Measurements from ENCODE around the gene KANSL1.

Gene KANSL1

GRCh38 chr17:46136820-46137219, 56.4 kb downstream of the KANSL1 start:
- TF ChIP-seq ZFP3 (CRISPR knock-in tag; IDR thresholded peaks at IDR 0.05) (peak; percentile 39; the same call in 1 of the 2 replicates), OSR1 (CRISPR knock-in tag; IDR thresholded peaks at IDR 0.05) (no peak)
- ATAC-seq: peak; percentile 22; the same call in 2 of the 3 replicates

- TF ChIP-seq ZC3H10 (CRISPR knock-in tag; IDR thresholded peaks at IDR 0.05) (no peak), ESRRG (CRISPR knock-in tag; IDR thresholded peaks at IDR 0.05) (no peak), ZFP3 (CRISPR knock-in tag; IDR thresholded peaks at IDR 0.05) (no peak), BACH2 (CRISPR knock-in tag; IDR thresholded peaks at IDR 0.05; ENCODE audit: borderline replicate concordance) (no peak), CREB5 (CRISPR knock-in tag; IDR thresholded peaks at IDR 0.05; ENCODE audit: low read depth) (no peak), PATZ1 (CRISPR knock-in tag; IDR thresholded peaks at IDR 0.05; ENCODE audit: borderline replicate concordance) (no peak), ZNF565 (CRISPR knock-in tag; conservative IDR thresholded peaks at IDR 0.05; ENCODE audit: low read depth) (no peak), GLIS3 (CRISPR knock-in tag; IDR thresholded peaks at IDR 0.05) (no peak), CSRNP3 (CRISPR knock-in tag; IDR thresholded peaks at IDR 0.05) (no peak), CSDC2 (CRISPR knock-in tag; IDR thresholded peaks at IDR 0.05) (no peak), ISL1 (CRISPR knock-in tag; IDR thresholded peaks at IDR 0.05) (no peak), OSR1 (CRISPR knock-in tag; IDR thresholded peaks at IDR 0.05) (no peak), PPARA (CRISPR knock-in tag; IDR thresholded peaks at IDR 0.05; ENCODE audit: borderline replicate concordance) (no peak), RARB (CRISPR knock-in tag; IDR thresholded peaks at IDR 0.05) (no peak), ARNTL (CRISPR knock-in tag; IDR thresholded peaks at IDR 0.05; ENCODE audit: borderline replicate concordance, low read depth) (no peak), ZNF8 (CRISPR knock-in tag; IDR thresholded peaks at IDR 0.05) (no peak), POU6F1 (CRISPR knock-in tag; IDR thresholded peaks at IDR 0.05; ENCODE audit: borderline replicate concordance, low read depth) (no peak), TOX (CRISPR knock-in tag; IDR thresholded peaks at IDR 0.05; ENCODE audit: borderline replicate concordance) (no peak), TSHZ2 (CRISPR knock-in tag; IDR thresholded peaks at IDR 0.05) (no peak)
- no peak for ATAC-seq
These were observed 57.2 kb downstream of the KANSL1 start for GRCh38 chr17:46135879-46136563.

- no peak for TF ChIP-seq ZFP30 (CRISPR knock-in tag; IDR thresholded peaks at IDR 0.05)
- TF ChIP-seq ISL1 (CRISPR knock-in tag; IDR thresholded peaks at IDR 0.05): no peak
- no peak for TF ChIP-seq RARB (CRISPR knock-in tag; IDR thresholded peaks at IDR 0.05)
These were observed 58.0 kb downstream of the KANSL1 start for GRCh38 chr17:46135126-46135812.

More at GRCh38 chr17:46135126-46135812, 58.0 kb downstream of the KANSL1 start:
- ATAC-seq: no peak
